Measurements from ENCODE around the gene HEXA.

DNA sequence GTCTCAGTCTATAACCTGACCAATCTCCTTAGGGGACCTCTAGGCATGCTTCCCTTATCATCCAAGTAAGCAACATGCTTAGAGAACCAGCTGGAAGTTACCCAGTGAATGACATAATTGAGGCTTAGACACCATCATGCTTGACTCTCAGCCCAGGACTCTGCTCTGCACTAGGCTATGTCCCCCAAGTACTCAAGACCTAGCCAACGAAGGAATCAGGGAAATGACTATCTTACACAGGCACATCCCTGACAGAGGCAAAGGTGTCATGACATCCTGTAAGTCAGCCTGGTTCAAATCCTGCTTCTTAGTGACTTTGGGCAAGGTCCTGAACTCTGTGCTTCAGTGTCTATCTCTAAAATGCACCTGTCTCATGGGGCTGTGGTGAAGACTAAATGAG is 31.2 kb downstream of the HEXA start:
- TF ChIP-seq, protein P1, sequence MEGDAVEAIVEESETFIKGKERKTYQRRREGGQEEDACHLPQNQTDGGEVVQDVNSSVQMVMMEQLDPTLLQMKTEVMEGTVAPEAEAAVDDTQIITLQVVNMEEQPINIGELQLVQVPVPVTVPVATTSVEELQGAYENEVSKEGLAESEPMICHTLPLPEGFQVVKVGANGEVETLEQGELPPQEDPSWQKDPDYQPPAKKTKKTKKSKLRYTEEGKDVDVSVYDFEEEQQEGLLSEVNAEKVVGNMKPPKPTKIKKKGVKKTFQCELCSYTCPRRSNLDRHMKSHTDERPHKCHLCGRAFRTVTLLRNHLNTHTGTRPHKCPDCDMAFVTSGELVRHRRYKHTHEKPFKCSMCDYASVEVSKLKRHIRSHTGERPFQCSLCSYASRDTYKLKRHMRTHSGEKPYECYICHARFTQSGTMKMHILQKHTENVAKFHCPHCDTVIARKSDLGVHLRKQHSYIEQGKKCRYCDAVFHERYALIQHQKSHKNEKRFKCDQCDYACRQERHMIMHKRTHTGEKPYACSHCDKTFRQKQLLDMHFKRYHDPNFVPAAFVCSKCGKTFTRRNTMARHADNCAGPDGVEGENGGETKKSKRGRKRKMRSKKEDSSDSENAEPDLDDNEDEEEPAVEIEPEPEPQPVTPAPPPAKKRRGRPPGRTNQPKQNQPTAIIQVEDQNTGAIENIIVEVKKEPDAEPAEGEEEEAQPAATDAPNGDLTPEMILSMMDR (IDR thresholded peaks at IDR 0.05): no peak
- TF ChIP-seq POLR2A (IDR thresholded peaks at IDR 0.05; ENCODE audit: low read depth) (no peak), POLR2AphosphoS5 (IDR thresholded peaks at IDR 0.05) (no peak)

Measured in esophagus muscularis mucosa (tissue), 3 donors.